Effector memory CD8-positive, alpha-beta T cell (primary cell): Measurements from ENCODE around the gene CYP4F12.
"Not testable (repeated sequence)": the region's sequence is repeated elsewhere in the genome, so short reads cannot be mapped to it uniquely, and the experiment has no call there.

ENCODE experiments used
- ATAC-seq: fragments of 150-1000 bp; cut with Tn5 transposase; replicated peaks from 2 replicates; pipeline ENCODE4 v1.10.0; 2021; ENCODE audit warnings: mild to moderate bottlenecking, moderate library complexity
- DNase-seq, 3 experiments: peaks; one replicate each; pipeline ENCODE4 v3.0.0; 2021
- H3K27ac Mint-ChIP-seq, 2 donors: one replicate each; pipeline ENCODE4 v1.8.0; 2022; ENCODE audit warnings: mild to moderate bottlenecking in 2 of 2, mixed read lengths in 2 of 2, moderate library complexity in 2 of 2
- H3K27me3 Mint-ChIP-seq, 2 donors: one replicate each; pipeline ENCODE4 v1.8.0; 2022; ENCODE audit warnings: mixed read lengths in 2 of 2
- H3K36me3 Mint-ChIP-seq: one replicate; pipeline ENCODE4 v1.8.0; 2022; ENCODE audit warnings: mild to moderate bottlenecking, moderate library complexity, mixed read lengths; ENCODE audit not compliant: insufficient read depth
- H3K4me1 Mint-ChIP-seq, 2 donors: one replicate each; pipeline ENCODE4 v1.8.0; 2022; ENCODE audit warnings: low read depth in 2 of 2, mixed read lengths in 2 of 2
- H3K4me3 Mint-ChIP-seq, 2 donors: one replicate each; pipeline ENCODE4 v1.8.0; 2022; ENCODE audit warnings: mild to moderate bottlenecking in 2 of 2, mixed read lengths in 2 of 2, moderate library complexity in 2 of 2
- H3K9me3 Mint-ChIP-seq, 2 donors: one replicate each; pipeline ENCODE4 v1.8.0; 2022; ENCODE audit warnings: mixed read lengths in 2 of 2

The CYP4F12 gene

GRCh38 chr19:15640904-15641597, 31.8 kb upstream of the CYP4F12 start:
- Mint-ChIP-seq H3K4me3 (no peak overlapping the region), H3K9me3 (no peaks in the 10 kb centered on the region), H3K4me1 (peaks cover 0 to 5% of the 10 kb centered on the region in 2 donors), H3K27ac (no peak overlapping the region), H3K36me3 (no peaks in the 10 kb centered on the region), H3K27me3 (peaks cover 27 to 37% of the 10 kb centered on the region in 2 donors)
- DNase-seq (no peak), ATAC-seq (no peak)

GRCh38 chr19:15641901-15642491, 30.9 kb upstream of the CYP4F12 start:
- Mint-ChIP-seq H3K36me3 (no peaks in the 10 kb centered on the region), H3K9me3 (no peaks in the 10 kb centered on the region), H3K27me3 (peaks cover 33 to 34% of the 10 kb centered on the region in 2 donors), H3K4me1 (peaks cover 0 to 5% of the 10 kb centered on the region in 2 donors), H3K4me3 (no peak overlapping the region), H3K27ac (no peak overlapping the region)
- ATAC-seq (no peak), DNase-seq (no peak)

DNA sequence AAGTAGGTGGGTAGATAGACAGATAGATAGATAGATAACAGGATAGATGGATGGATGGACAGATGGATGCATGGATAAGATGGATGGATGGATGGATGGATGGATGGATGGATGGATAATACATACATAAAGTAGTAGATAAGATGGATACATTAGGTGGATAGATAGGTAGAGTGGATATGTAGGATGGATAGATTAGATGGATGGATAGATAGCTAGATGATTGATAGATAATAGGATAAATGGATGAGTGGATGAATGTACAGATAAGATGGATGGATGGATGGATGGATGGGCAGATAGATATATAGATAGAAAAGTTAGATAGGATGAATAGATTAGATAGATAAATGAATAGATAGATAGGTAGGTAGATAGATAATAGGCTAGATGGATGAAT, 30.1 kb upstream of the CYP4F12 start:
- DNase-seq (no peak), ATAC-seq (no peak)
- peaks cover 28 to 31% of the 10 kb centered on the region in 2 donors for H3K27me3 Mint-ChIP-seq
- H3K4me3 Mint-ChIP-seq = no peak overlapping the region
- H3K27ac Mint-ChIP-seq = no peak overlapping the region
- H3K9me3 Mint-ChIP-seq = no peaks in the 10 kb centered on the region
- no peaks in the 10 kb centered on the region for H3K36me3 Mint-ChIP-seq
- H3K4me1 Mint-ChIP-seq = peaks cover 0 to 5% of the 10 kb centered on the region in 2 donors

- ATAC-seq = no peak
These were observed 29.5 kb upstream of the CYP4F12 start for GRCh38 chr19:15643387-15643786.

GRCh38 chr19:15644066-15644741, 28.7 kb upstream of the CYP4F12 start:
- ATAC-seq (no peak), DNase-seq (no peak)
- no peak overlapping the region for H3K4me3 Mint-ChIP-seq
- peaks cover 0 to 5% of the 10 kb centered on the region in 2 donors for H3K4me1 Mint-ChIP-seq
- H3K9me3 Mint-ChIP-seq = no peaks in the 10 kb centered on the region
- H3K36me3 Mint-ChIP-seq = no peaks in the 10 kb centered on the region
- H3K27me3 Mint-ChIP-seq = peaks cover 26 to 27% of the 10 kb centered on the region in 2 donors
- H3K27ac Mint-ChIP-seq = no peak overlapping the region

More at GRCh38 chr19:15643387-15643786, 29.5 kb upstream of the CYP4F12 start:
- H3K27ac Mint-ChIP-seq = no peak overlapping the region
- H3K9me3 Mint-ChIP-seq = no peaks in the 10 kb centered on the region
- no peak for DNase-seq
- H3K36me3 Mint-ChIP-seq = no peaks in the 10 kb centered on the region
- H3K4me3 Mint-ChIP-seq = no peak overlapping the region
- H3K27me3 Mint-ChIP-seq = peaks cover 27 to 28% of the 10 kb centered on the region in 2 donors
- peaks cover 0 to 5% of the 10 kb centered on the region in 2 donors for H3K4me1 Mint-ChIP-seq

GRCh38 chr19:15644816-15645215, 28.1 kb upstream of the CYP4F12 start:
- DNase-seq (no peak), ATAC-seq (no peak)
- H3K4me3 Mint-ChIP-seq = no peak overlapping the region
- no peak overlapping the region for H3K27ac Mint-ChIP-seq
- H3K27me3 Mint-ChIP-seq = peaks cover 20 to 26% of the 10 kb centered on the region in 2 donors
- no peaks in the 10 kb centered on the region for H3K9me3 Mint-ChIP-seq
- H3K36me3 Mint-ChIP-seq = no peaks in the 10 kb centered on the region
- H3K4me1 Mint-ChIP-seq = peaks cover 0 to 5% of the 10 kb centered on the region in 2 donors

- Mint-ChIP-seq H3K4me3 (no peak overlapping the region), H3K27me3 (peaks cover 35 to 46% of the 10 kb centered on the region in 2 donors), H3K9me3 (no peaks in the 10 kb centered on the region), H3K4me1 (no peaks in the 10 kb centered on the region), H3K27ac (no peak overlapping the region), H3K36me3 (no peaks in the 10 kb centered on the region)
- DNase-seq (no peak), ATAC-seq (no peak)
These were observed 23.4 kb upstream of the CYP4F12 start for GRCh38 chr19:15649526-15649925.

DNA sequence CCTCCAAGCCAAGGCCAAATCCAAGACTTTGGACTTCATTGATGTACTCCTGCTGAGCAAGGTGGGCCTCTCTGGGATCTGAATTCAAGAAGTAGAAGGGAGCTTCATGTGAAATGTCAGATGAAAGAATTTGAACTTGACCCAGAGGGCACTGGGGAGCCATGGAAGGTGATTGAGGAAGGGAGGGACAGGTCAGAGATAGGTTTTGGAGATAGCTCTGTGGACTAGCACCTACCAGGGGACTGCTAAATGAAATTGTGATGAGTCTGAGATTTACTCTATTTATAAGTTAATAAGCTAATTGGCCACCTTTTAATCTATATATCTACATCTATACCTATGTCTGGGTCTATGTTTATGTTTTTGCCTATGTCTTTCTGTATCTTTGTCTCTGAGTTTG, 22.8 kb upstream of the CYP4F12 start:
- H3K36me3 Mint-ChIP-seq, H3K4me3 Mint-ChIP-seq, H3K27ac Mint-ChIP-seq, H3K4me1 Mint-ChIP-seq, ATAC-seq, H3K9me3 Mint-ChIP-seq, DNase-seq: not testable (repeated sequence)
- H3K27me3 Mint-ChIP-seq = peaks cover 41 to 52% of the 10 kb centered on the region in 2 donors

GRCh38 chr19:15651791-15652190, 21.1 kb upstream of the CYP4F12 start:
- H3K9me3 Mint-ChIP-seq = no peaks in the 10 kb centered on the region
- no peak overlapping the region for H3K4me3 Mint-ChIP-seq
- H3K27me3 Mint-ChIP-seq = peaks cover 34 to 58% of the 10 kb centered on the region in 2 donors
- H3K4me1 Mint-ChIP-seq = no peaks in the 10 kb centered on the region
- no peaks in the 10 kb centered on the region for H3K36me3 Mint-ChIP-seq
- DNase-seq (no peak), ATAC-seq (no peak)
- H3K27ac Mint-ChIP-seq = no peak overlapping the region

GRCh38 chr19:15652559-15653278, 20.2 kb upstream of the CYP4F12 start:
- ATAC-seq (no peak), DNase-seq (no peak)
- Mint-ChIP-seq H3K4me1 (no peaks in the 10 kb centered on the region), H3K36me3 (no peaks in the 10 kb centered on the region), H3K27ac (no peak overlapping the region), H3K4me3 (no peak overlapping the region), H3K27me3 (peaks cover 42 to 58% of the 10 kb centered on the region in 2 donors), H3K9me3 (no peaks in the 10 kb centered on the region)

- H3K27ac Mint-ChIP-seq = no peak overlapping the region
- no peak for DNase-seq
- no peaks in the 10 kb centered on the region for H3K9me3 Mint-ChIP-seq
- ATAC-seq = no peak
- peaks cover 52 to 57% of the 10 kb centered on the region in 2 donors for H3K27me3 Mint-ChIP-seq
- H3K4me3 Mint-ChIP-seq = no peak overlapping the region
- no peaks in the 10 kb centered on the region for H3K4me1 Mint-ChIP-seq
- H3K36me3 Mint-ChIP-seq = no peaks in the 10 kb centered on the region
These were observed 16.4 kb upstream of the CYP4F12 start for GRCh38 chr19:15656467-15656866.

- DNase-seq (no peak), ATAC-seq (no peak)
- H3K9me3 Mint-ChIP-seq = no peaks in the 10 kb centered on the region
- no peak overlapping the region for H3K27ac Mint-ChIP-seq
- H3K36me3 Mint-ChIP-seq = no peaks in the 10 kb centered on the region
- H3K4me1 Mint-ChIP-seq = no peaks in the 10 kb centered on the region
- no peak overlapping the region for H3K4me3 Mint-ChIP-seq
- peaks cover 14 to 16% of the 10 kb centered on the region in 2 donors for H3K27me3 Mint-ChIP-seq
These were observed 9.6 kb upstream of the CYP4F12 start for GRCh38 chr19:15663247-15663646.

DNA sequence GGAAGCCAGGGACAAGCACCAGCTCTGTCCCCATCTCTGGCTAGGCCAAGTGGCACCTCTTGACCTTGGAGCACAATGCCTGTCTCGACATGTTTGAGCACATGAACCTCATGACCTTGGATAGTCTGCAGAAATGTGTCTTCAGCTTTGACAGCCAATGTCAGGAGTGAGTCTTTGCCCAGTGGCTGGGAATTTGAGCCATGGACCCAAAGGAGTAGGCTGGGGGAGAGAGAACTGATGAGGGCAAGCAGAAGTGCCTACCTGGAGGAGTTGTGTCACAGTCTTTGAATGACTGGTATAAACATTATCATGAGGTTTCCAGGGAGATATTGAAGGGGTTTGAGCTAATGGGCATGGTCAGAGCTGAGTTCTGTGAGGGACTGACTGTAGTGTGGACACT, 6.7 kb upstream of the CYP4F12 start:
- Mint-ChIP-seq H3K4me3 (no peak overlapping the region), H3K9me3 (no peaks in the 10 kb centered on the region), H3K27me3 (peaks cover 9 to 12% of the 10 kb centered on the region in 2 donors), H3K36me3 (no peaks in the 10 kb centered on the region), H3K27ac (no peak overlapping the region), H3K4me1 (no peaks in the 10 kb centered on the region)
- DNase-seq (no peak), ATAC-seq (no peak)
